Nephron progenitor cell (in vitro differentiated cells): ENCODE data around the gene NAT9.

ENCODE experiments used
- DNase-seq: peaks from one replicate; pipeline ENCODE4 v3.0.0; 2021
- H3K27ac Mint-ChIP-seq: 2 replicates; pipeline ENCODE4 v1.8.0; 2021; ENCODE audit warnings: mild to moderate bottlenecking, moderate library complexity, mixed read lengths
- H3K27me3 Mint-ChIP-seq: 2 replicates; pipeline ENCODE4 v1.8.0; 2021; ENCODE audit warnings: mild to moderate bottlenecking, low read depth, mixed read lengths; ENCODE audit not compliant: poor library complexity
- H3K36me3 Mint-ChIP-seq: 2 replicates; pipeline ENCODE4 v1.8.0; 2021; ENCODE audit warnings: low read depth, mixed read lengths
- H3K4me1 Mint-ChIP-seq: 2 replicates; pipeline ENCODE4 v1.8.0; 2021; ENCODE audit warnings: mixed read lengths
- H3K4me3 Mint-ChIP-seq: 2 replicates; pipeline ENCODE4 v1.8.0; 2021; ENCODE audit warnings: mild to moderate bottlenecking, moderate library complexity, mixed read lengths
- H3K9me3 Mint-ChIP-seq: 2 replicates; pipeline ENCODE4 v1.8.0; 2021; ENCODE audit warnings: mild to moderate bottlenecking, moderate library complexity, mixed read lengths
- TF ChIP-seq, protein P1 (sequence below): fragments of 200-600 bp; sonication (generic); IDR thresholded peaks from 2 replicates; pipeline ENCODE4 v1.5.0; 2021; ENCODE audit warnings: antibody characterized with exemption

The NAT9 gene

DNA sequence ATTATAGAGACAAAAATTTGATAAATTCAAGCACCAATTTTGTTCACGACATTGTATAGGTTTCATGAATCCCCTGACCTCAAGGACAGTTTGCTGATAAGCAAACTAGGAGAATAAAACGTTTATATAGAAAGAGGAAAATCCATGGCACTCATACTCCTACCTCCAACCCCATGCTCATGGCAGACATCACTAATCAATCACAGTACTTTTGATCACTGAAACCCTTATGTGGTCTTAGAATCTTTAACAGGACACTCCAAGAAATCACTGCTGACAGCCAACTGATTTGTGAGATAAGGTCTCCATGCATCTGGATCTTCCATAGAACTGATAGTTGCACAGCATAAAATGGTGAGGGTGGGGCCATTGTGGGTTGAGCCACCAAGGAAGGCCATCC lies 32.4 kb downstream of the NAT9 start:
- Mint-ChIP-seq H3K4me3 (no peak overlapping the region), H3K36me3 (no peaks in the 10 kb centered on the region), H3K9me3 (no peaks in the 10 kb centered on the region), H3K4me1 (peaks cover 69% of the 10 kb centered on the region), H3K27me3 (peaks cover 21% of the 10 kb centered on the region), H3K27ac (no peak overlapping the region)
- DNase-seq: no peak
- TF ChIP-seq, protein P1, sequence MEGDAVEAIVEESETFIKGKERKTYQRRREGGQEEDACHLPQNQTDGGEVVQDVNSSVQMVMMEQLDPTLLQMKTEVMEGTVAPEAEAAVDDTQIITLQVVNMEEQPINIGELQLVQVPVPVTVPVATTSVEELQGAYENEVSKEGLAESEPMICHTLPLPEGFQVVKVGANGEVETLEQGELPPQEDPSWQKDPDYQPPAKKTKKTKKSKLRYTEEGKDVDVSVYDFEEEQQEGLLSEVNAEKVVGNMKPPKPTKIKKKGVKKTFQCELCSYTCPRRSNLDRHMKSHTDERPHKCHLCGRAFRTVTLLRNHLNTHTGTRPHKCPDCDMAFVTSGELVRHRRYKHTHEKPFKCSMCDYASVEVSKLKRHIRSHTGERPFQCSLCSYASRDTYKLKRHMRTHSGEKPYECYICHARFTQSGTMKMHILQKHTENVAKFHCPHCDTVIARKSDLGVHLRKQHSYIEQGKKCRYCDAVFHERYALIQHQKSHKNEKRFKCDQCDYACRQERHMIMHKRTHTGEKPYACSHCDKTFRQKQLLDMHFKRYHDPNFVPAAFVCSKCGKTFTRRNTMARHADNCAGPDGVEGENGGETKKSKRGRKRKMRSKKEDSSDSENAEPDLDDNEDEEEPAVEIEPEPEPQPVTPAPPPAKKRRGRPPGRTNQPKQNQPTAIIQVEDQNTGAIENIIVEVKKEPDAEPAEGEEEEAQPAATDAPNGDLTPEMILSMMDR: no peak

DNA sequence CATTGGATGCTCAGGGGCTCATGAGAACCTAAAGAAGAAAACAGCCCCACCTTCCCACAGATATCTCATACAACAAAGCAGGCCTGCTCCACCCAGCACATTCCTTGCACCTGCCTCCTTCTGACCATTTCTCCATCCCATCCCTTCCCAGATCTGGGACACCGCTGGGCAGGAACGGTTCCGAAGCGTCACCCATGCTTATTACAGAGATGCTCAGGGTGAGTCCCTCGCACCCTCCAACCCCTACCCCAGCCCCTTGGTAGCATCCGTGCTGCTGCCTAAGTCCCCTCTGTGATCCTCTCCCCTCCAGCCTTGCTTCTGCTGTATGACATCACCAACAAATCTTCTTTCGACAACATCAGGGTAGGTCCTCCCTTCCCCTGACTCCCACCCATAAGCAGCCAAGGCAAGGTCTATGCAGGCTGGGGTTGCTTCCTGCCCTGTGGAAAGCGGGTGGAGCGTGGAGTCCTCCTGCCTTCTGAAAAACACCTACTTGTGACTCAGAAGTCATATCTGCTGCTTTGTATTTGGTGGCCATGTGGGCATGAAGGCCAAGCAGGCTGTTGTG lies 33.1 kb downstream of the NAT9 start:
- no peak for DNase-seq
- TF ChIP-seq, protein P1: no peak
- Mint-ChIP-seq H3K36me3 (no peaks in the 10 kb centered on the region), H3K9me3 (no peaks in the 10 kb centered on the region), H3K4me1 (peaks cover 75% of the 10 kb centered on the region), H3K27me3 (peaks cover 28% of the 10 kb centered on the region), H3K27ac (no peak overlapping the region), H3K4me3 (no peak overlapping the region)

DNA sequence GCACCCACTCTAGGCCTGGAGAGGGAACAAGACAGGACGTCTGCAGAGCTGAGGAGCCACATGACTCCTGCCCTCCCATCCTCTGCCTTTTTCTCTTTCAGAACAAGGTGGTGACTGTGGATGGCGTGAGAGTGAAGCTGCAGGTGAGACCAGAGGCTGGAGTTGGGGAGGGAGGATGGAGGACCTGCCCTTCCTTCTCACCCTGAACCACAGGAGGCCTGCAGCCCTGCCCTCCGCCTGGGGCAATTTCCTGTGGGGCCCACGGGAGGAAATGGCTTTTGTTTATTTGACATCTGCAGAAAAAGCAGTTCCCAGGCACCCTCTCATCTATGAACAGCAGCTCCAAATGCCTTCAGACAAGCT lies 34.0 kb downstream of the NAT9 start:
- Mint-ChIP-seq H3K4me1 (peaks cover 75% of the 10 kb centered on the region), H3K27ac (no peak overlapping the region), H3K9me3 (no peaks in the 10 kb centered on the region), H3K36me3 (no peaks in the 10 kb centered on the region), H3K27me3 (peaks cover 37% of the 10 kb centered on the region), H3K4me3 (no peak overlapping the region)
- no peak for DNase-seq
- TF ChIP-seq, protein P1: no peak

DNA sequence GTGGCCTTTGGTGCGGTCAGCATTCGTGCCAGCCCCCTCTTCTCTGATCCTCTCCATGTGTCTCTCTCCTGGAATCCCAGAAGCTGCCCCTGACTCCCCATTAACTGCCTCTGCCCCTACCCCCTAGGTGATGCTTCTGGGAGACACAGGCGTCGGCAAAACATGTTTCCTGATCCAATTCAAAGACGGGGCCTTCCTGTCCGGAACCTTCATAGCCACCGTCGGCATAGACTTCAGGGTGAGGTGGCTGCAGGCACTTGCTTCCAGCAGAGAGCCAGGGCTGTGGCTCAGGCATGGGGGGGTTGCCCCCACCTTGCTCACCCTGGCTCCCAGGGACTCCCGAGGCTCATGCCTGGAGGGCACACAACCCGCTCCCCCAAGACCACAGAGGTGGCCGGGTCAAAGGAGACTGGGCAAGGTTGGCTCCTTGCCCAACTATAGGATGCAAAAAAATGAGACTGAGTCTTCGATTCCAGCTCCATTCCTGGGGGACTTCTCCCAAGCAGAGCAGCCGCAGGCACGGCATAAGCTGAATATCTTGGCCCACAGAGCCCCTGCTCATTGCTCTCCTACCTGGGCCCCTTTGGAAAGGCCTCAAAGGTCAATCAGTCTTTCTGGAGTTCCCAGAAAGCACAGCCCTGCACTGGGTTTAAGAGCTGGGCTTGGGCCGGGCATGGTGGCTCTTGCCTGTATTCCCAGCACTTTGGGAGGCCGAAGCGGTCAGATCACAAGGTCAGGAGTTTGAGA lies 35.3 kb downstream of the NAT9 start:
- H3K27me3 Mint-ChIP-seq: peaks cover 37% of the 10 kb centered on the region
- DNase-seq: no peak
- H3K36me3 Mint-ChIP-seq: no peaks in the 10 kb centered on the region
- H3K27ac Mint-ChIP-seq: no peak overlapping the region
- H3K4me3 Mint-ChIP-seq: no peak overlapping the region
- TF ChIP-seq, protein P1: no peak
- no peaks in the 10 kb centered on the region for H3K9me3 Mint-ChIP-seq
- peaks cover 70% of the 10 kb centered on the region for H3K4me1 Mint-ChIP-seq

DNA sequence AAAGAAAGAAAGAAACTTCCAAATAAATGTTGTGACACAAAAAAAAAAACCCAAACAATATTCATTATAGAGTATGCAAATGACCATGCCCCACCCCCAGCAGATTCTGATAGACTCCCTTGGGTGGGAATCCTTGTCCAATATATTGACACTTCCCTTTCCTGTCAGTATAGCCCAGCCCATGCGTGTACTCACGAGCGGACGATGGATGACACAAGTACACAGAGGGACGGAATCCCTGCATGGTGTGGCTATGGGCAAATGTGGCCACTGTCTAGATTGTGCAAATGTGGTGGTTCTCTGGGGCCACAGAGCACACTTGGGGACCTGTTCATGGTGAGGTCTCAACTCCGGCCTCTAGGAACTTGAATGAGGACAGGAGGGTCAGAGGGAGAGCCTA lies 36.0 kb downstream of the NAT9 start:
- H3K9me3 Mint-ChIP-seq: no peaks in the 10 kb centered on the region

More for the DNA sequence above, 36.0 kb downstream of the NAT9 start:
- DNase-seq: no peak
- H3K36me3 Mint-ChIP-seq: no peaks in the 10 kb centered on the region
- peaks cover 65% of the 10 kb centered on the region for H3K4me1 Mint-ChIP-seq
- peaks cover 37% of the 10 kb centered on the region for H3K27me3 Mint-ChIP-seq
- H3K27ac Mint-ChIP-seq: no peak overlapping the region
- TF ChIP-seq, protein P1: no peak
- no peak overlapping the region for H3K4me3 Mint-ChIP-seq
